Stimulated activated CD4-positive, alpha-beta T cell treated with anti-CD3 and anti-CD28 coated beads, Interleukin-1b, Interleukin-23, amount 100 ng/mL, for 24 hours (primary cell): Measurements from ENCODE around the gene PMM1.
"Not testable (repeated sequence)": the region's sequence is repeated elsewhere in the genome, so short reads cannot be mapped to it uniquely, and the experiment has no call there.

Experiments used
- DNase-seq, 4 experiments: peaks; one replicate each; pipeline ENCODE4 v3.0.0-alpha.2; 2020; ENCODE audit warnings: low read depth in 4 of 4, low spot score in 1 of 4

Gene PMM1

GRCh38 chr22:41589391-41590241, at the start of gene PMM1:
Gene PMM1 (minus strand): TSS chr22:41589840. CDS start chr22:41589805, 35 bp downstream.
- peak; percentile 100 for DNase-seq

GRCh38 chr22:41638748-41639147, 49.1 kb upstream of the PMM1 start:
- no peak for DNase-seq

GRCh38 chr22:41638124-41638523, 48.5 kb upstream of the PMM1 start:
- no peak for DNase-seq

- not testable (repeated sequence) for DNase-seq
Observed at GRCh38 chr22:41637623-41638022, 48.0 kb upstream of the PMM1 start.

- DNase-seq = no peak
Observed at GRCh38 chr22:41636467-41636866, 46.8 kb upstream of the PMM1 start.

GRCh38 chr22:41634610-41635009, 45.0 kb upstream of the PMM1 start:
- not testable (repeated sequence) for DNase-seq

GRCh38 chr22:41631615-41632014, 42.0 kb upstream of the PMM1 start:
- not testable (repeated sequence) for DNase-seq

GRCh38 chr22:41631115-41631514, 41.5 kb upstream of the PMM1 start:
- not testable (repeated sequence) for DNase-seq

- DNase-seq = no peak
Observed at GRCh38 chr22:41625577-41625976, 35.9 kb upstream of the PMM1 start.

- DNase-seq = no peak
Observed at GRCh38 chr22:41621911-41622179, 32.2 kb upstream of the PMM1 start.

- peak; percentile 100 for DNase-seq
Observed at GRCh38 chr22:41621099-41621910, 31.7 kb upstream of the PMM1 start, which contains the start of gene XRCC6. Gene XRCC6 (plus strand): TSS chr22:41621295. CDS start chr22:41622005, 710 bp downstream.

GRCh38 chr22:41620589-41621098, 31.0 kb upstream of the PMM1 start, which contains the start of gene DESI1:
Gene DESI1 (minus strand): TSS chr22:41621043. CDS start chr22:41620839, 204 bp downstream.
- DNase-seq = no peak

GRCh38 chr22:41619979-41620588, 30.4 kb upstream of the PMM1 start:
- DNase-seq = peak in 3 of 4 experiments; percentile 18 to 28 (median 23)

- no peak for DNase-seq
Observed at GRCh38 chr22:41613456-41613855, 23.8 kb upstream of the PMM1 start.

- DNase-seq = no peak
Observed at GRCh38 chr22:41612603-41613306, 23.1 kb upstream of the PMM1 start.

- DNase-seq = no peak
Observed at GRCh38 chr22:41608386-41608785, 18.7 kb upstream of the PMM1 start.

GRCh38 chr22:41603873-41604332, 14.3 kb upstream of the PMM1 start:
- DNase-seq = peak in 3 of 4 experiments; percentile 14 to 63 (median 25)

- no peak for DNase-seq
Observed at GRCh38 chr22:41600976-41601375, 11.3 kb upstream of the PMM1 start.

- DNase-seq = no peak
Observed at GRCh38 chr22:41598891-41599635, 9.4 kb upstream of the PMM1 start.

GRCh38 chr22:41598081-41598480, 8.4 kb upstream of the PMM1 start:
- no peak for DNase-seq
